OCI-LY7 (cell line): ENCODE data around the gene IGLL5.

Experiments used
- CTCF ChIP-seq: fragments of 200-600 bp; sonication (generic); conservative IDR thresholded peaks from 2 replicates; pipeline ENCODE4 v1.5.1; 2014; ENCODE audit warnings: mild to moderate bottlenecking, antibody characterized with exemption, low read length, moderate library complexity, mixed read lengths
- EZH2phosphoT487 ChIP-seq: fragments of 200-600 bp; sonication (generic); IDR thresholded peaks from 2 replicates; pipeline ENCODE4 v1.6.1; 2018; ENCODE audit warnings: low read depth, borderline replicate concordance, mild to moderate bottlenecking, mixed run types, antibody characterized with exemption, low read length, moderate library complexity, mixed read lengths

- TF ChIP-seq CTCF (no peak), EZH2phosphoT487 (no peak)
Measured at GRCh38 chr22:22944268-22944985, 56.8 kb downstream of the IGLL5 start.
